Tibial nerve (tissue), 4 donors: Measurements from ENCODE around the gene ATG14. TPM values are rescaled to one million over a fixed set of nuclear protein-coding genes. Genes with fewer than 3 reads are reported as not detected.

Source experiments
- DNase-seq, 2 donors: peaks; one replicate each; pipeline ENCODE4 v3.0.0-alpha.2; 2019; ENCODE audit warnings: low spot score in 2 of 2
- H3K27ac ChIP-seq, 4 donors: fragments of 200-600 bp; sonication (generic) in 3 of 4; one replicate each; pipeline ENCODE4 v1.5.1; 2017 to 2019; ENCODE audit warnings: mild to moderate bottlenecking in 1 of 4
- H3K27me3 ChIP-seq, 2 donors: fragments of 200-600 bp; sonication (generic) in 1 of 2; one replicate each; pipeline versions ENCODE4 v1.5.1 to v1.6.0; 2017 to 2019
- H3K36me3 ChIP-seq, 3 donors: fragments of 200-600 bp; sonication (generic); one replicate each; pipeline ENCODE4 v1.5.1; 2018 to 2019
- H3K4me1 ChIP-seq, 4 donors: fragments of 200-600 bp; sonication (generic) in 3 of 4; one replicate each; pipeline ENCODE4 v1.5.1; 2017 to 2019
- H3K4me3 ChIP-seq, 4 donors: fragments of 200-600 bp; sonication (generic) in 3 of 4; one replicate each; pipeline ENCODE4 v1.5.1; 2017 to 2019; ENCODE audit warnings: mild to moderate bottlenecking in 1 of 4, moderate library complexity in 1 of 4
- H3K9me3 ChIP-seq, 4 donors: fragments of 200-600 bp; sonication (generic) in 3 of 4; one replicate each; pipeline ENCODE4 v1.5.1; 2017 to 2019
- EP300 ChIP-seq, 2 donors: sonication (generic); formaldehyde crosslinking; IDR thresholded peaks; one replicate each; pipeline ENCODE4 v1.6.1; 2017; ENCODE audit warnings: antibody characterized with exemption in 2 of 2, mild to moderate bottlenecking in 1 of 2
- POLR2A ChIP-seq, 2 donors: fragments of 450-650 bp; IDR thresholded peaks; one replicate each; pipeline ENCODE4 v1.6.1; 2017; ENCODE audit warnings: antibody characterized with exemption in 2 of 2, mild to moderate bottlenecking in 2 of 2, moderate library complexity in 2 of 2
- WGBS, 2 donors: methylation state at CpG; one replicate each; pipeline ENCODE4 v1.1.5; 2018; 5-methylcytosine and 5-hydroxymethylcytosine counted together
- total RNA-seq, 4 donors: library from RNA; depleted of rRNA; stranded (reverse); fragments of >200 nt; gene quantifications; one replicate each; pipeline ENCODE4 v1.1.0, GENCODE V29; 2016
- TF ChIP-seq, protein P1 (sequence below), 5 experiments: fragments of 200-600 bp in 3 of 5; fragments of 450-650 bp in 2 of 5; sonication (generic) in 3 of 5; IDR thresholded peaks; one replicate each; pipeline ENCODE4 v1.5.1; 2016 to 2019; ENCODE audit warnings: antibody characterized with exemption in 5 of 5, mild to moderate bottlenecking in 3 of 5, moderate library complexity in 2 of 5

The ATG14 gene
- total RNA-seq, 4 donors from 2014 or later = 10.8 to 18.4 (median 14.7) TPM

DNA sequence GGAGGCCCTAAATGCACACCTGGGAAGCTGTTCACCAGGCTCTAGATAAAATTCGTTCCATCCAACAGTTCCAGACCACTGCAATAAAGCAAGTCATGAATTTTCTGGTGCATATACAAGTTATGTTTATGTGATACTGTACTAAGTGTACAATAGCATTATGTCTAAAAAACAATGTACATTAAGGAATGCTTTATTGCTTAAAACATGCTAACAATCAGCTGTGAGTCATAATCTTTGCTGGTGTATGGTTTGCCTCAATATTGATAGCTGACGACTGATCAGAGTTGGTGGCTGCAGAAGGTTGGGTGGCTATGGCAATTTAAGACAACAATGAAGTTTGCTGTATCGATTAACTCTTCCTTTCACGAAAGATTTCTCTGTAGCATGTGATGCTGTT is 52.3 kb downstream of the ATG14 start:
- 83 to 87% methylated on average over 4 of the region's 4 CpGs for WGBS, 2 donors
- Histone ChIP-seq H3K9me3 (no peaks in the 10 kb centered on the region), H3K4me1 (peaks cover 0 to 9% (median 0%) of the 10 kb centered on the region in 4 donors), H3K27me3 (no peaks in the 10 kb centered on the region), H3K4me3 (no peak overlapping the region), H3K36me3 (peaks cover 0 to 14% (median 0%) of the 10 kb centered on the region in 3 donors), H3K27ac (no peak overlapping the region)
- TF ChIP-seq EP300 (IDR thresholded peaks at IDR 0.05) (no peak), POLR2A (IDR thresholded peaks at IDR 0.05) (no peak)
- TF ChIP-seq, protein P1, sequence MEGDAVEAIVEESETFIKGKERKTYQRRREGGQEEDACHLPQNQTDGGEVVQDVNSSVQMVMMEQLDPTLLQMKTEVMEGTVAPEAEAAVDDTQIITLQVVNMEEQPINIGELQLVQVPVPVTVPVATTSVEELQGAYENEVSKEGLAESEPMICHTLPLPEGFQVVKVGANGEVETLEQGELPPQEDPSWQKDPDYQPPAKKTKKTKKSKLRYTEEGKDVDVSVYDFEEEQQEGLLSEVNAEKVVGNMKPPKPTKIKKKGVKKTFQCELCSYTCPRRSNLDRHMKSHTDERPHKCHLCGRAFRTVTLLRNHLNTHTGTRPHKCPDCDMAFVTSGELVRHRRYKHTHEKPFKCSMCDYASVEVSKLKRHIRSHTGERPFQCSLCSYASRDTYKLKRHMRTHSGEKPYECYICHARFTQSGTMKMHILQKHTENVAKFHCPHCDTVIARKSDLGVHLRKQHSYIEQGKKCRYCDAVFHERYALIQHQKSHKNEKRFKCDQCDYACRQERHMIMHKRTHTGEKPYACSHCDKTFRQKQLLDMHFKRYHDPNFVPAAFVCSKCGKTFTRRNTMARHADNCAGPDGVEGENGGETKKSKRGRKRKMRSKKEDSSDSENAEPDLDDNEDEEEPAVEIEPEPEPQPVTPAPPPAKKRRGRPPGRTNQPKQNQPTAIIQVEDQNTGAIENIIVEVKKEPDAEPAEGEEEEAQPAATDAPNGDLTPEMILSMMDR (IDR thresholded peaks at IDR 0.05) = no peak
- no peak for DNase-seq

DNA sequence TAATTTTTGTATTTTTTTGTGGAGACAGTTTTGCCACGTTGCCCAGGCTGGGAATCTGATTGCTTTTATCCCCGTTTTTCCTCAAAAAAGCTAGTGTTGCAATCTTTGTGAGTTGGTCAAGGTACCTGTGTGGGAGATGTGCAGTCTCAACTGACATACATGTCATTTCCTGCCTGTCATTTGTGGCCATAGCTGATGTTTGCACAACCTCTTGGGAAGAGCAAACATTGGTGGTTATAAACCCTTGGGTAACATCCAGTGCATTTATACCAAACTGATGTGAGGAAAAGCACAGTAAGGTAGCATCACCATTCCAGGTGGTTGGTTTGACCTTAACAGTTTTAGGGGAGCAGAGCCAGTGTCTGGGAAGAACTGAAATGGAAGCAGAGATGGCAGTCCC is 54.7 kb downstream of the ATG14 start:
- peaks cover 0 to 7% (median 0%) of the 10 kb centered on the region in 4 donors for H3K4me1 ChIP-seq
- peaks cover 0 to 16% (median 0%) of the 10 kb centered on the region in 3 donors for H3K36me3 ChIP-seq
- 75 to 89% methylated on average over 2 of the region's 2 CpGs for WGBS, 2 donors
- H3K27me3 ChIP-seq = no peaks in the 10 kb centered on the region
- H3K4me3 ChIP-seq = no peak overlapping the region
- no peak for DNase-seq
- TF ChIP-seq POLR2A (IDR thresholded peaks at IDR 0.05) (no peak), EP300 (IDR thresholded peaks at IDR 0.05) (no peak)
- TF ChIP-seq, protein P1 (IDR thresholded peaks at IDR 0.05) = no peak
- no peak overlapping the region for H3K27ac ChIP-seq
- H3K9me3 ChIP-seq = no peaks in the 10 kb centered on the region

DNA sequence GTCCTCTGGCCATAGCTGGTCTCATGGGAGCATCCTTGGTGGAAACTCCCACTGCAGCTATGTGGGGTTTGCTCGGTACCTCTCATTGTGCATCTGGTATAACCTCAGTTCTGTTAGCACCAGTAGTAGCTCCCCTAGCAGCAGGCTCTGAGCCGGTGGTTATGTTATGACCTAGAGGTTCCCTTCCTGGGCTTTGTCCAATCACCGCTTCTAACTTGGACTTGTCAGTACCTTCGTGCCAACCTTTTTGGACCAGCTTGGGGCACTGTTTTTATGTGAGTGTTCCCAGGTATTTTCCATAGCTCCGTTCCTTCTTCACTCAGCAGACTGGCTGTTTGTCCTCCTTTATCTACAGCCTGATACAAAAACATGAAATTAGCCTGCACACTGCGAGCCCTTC is 55.7 kb downstream of the ATG14 start:
- 86 to 98% methylated on average over 6 of the region's 6 CpGs for WGBS, 2 donors
- Histone ChIP-seq H3K27me3 (no peaks in the 10 kb centered on the region), H3K4me1 (no peaks in the 10 kb centered on the region), H3K9me3 (no peaks in the 10 kb centered on the region), H3K4me3 (no peak overlapping the region), H3K27ac (no peak overlapping the region), H3K36me3 (peaks cover 0 to 26% (median 0%) of the 10 kb centered on the region in 3 donors)
- DNase-seq = no peak
- TF ChIP-seq POLR2A (IDR thresholded peaks at IDR 0.05) = no peak
- no peak for TF ChIP-seq EP300 (IDR thresholded peaks at IDR 0.05)
- TF ChIP-seq, protein P1 (IDR thresholded peaks at IDR 0.05) = no peak

DNA sequence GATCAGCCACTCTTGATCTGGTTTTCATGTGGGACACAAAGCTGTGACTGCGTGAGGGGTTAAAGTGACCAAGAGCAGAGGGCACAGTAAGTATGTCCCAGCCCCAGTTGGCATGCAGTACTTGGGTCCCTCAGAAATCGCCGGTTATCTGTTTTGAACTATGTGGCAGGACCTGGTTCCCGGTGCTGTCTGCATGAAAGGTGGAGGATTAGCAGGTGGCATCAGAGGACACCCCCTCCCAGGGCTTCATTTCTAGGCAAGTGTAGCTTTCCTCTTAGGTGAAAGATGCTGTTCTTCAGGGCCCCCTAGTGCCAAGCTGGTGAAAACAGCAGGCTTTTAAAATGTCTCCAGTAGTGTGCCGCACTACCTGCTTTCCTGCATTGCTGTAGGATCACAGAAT is 57.1 kb downstream of the ATG14 start:
- 50 to 58% methylated on average over 5 of the region's 5 CpGs for WGBS, 2 donors
- peak in 1 of 2 donors; percentile 38 for DNase-seq
- no peaks in the 10 kb centered on the region for H3K27me3 ChIP-seq
- H3K9me3 ChIP-seq = no peaks in the 10 kb centered on the region
- H3K4me3 ChIP-seq = no peak overlapping the region
- no peak overlapping the region for H3K27ac ChIP-seq
- peaks cover 0 to 2% (median under 1%) of the 10 kb centered on the region in 4 donors for H3K4me1 ChIP-seq
- TF ChIP-seq POLR2A (IDR thresholded peaks at IDR 0.05) (no peak), EP300 (IDR thresholded peaks at IDR 0.05) (no peak)
- TF ChIP-seq, protein P1 (IDR thresholded peaks at IDR 0.05) = peak; percentile 16 to 51 (median 31)
- peaks cover 0 to 32% (median 0%) of the 10 kb centered on the region in 3 donors for H3K36me3 ChIP-seq

DNA sequence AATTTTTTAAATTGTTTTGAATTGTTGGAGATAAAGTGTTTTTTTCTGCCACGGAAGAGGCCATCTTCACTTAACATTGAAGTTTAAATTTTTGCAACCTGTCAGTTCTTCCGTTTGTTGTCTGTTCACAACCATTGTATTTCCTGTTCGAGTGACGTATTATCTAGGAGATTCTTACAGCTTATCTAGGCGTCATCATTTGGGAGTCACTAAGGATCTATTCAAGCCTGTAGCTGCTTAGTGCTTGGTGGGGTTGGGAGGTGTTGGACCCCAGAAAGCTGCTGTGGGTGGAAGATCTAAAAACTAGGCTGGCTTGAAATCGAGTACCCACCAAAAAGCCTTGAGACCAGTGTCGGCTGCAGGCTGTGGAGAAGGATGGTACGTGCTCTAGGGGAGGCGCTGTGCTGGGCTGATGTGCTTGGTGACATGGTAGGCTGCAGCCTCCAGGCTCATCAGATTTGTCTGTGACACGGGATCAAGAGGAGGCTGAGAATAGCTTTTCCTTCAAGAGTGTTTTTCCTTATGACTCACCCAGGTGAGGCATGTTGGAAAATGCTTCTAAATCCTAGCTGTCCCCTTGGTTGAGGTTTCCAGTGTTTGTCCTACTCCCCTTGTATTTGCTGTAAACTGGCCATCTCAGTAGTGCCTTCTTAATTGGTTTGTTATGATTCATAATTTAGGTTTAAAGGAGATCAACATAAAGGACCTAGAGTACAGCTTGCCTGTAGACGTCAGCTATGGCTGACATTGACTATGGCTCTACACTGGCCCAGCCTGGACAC is 57.8 kb downstream of the ATG14 start:
- Histone ChIP-seq H3K9me3 (no peaks in the 10 kb centered on the region), H3K4me1 (peaks cover 0 to 5% (median 1%) of the 10 kb centered on the region in 4 donors), H3K27me3 (no peaks in the 10 kb centered on the region), H3K36me3 (peaks cover 0 to 32% (median 0%) of the 10 kb centered on the region in 3 donors), H3K27ac (no peak overlapping the region), H3K4me3 (no peak overlapping the region)
- TF ChIP-seq, protein P1 (IDR thresholded peaks at IDR 0.05) = no peak
- 88% methylated on average over 11 of the region's 11 CpGs for WGBS, 2 donors
- DNase-seq = no peak
